Cardiac septum (tissue), 1 donor: ENCODE data around the gene SHC2. TPM values are rescaled to one million over a fixed set of nuclear protein-coding genes. Genes with fewer than 3 reads are reported as not detected.

Source experiments
- DNase-seq: peaks from one replicate; pipeline ENCODE4 v3.0.0-alpha.2; 2020; ENCODE audit warnings: low spot score
- intact Hi-C: fragments of 100-400 bp; cut with DNase I; formaldehyde crosslinking; loops from one replicate; pipeline ENCODE4 v1.14.0; 2022
- total RNA-seq: library from RNA; stranded (reverse); fragmentation: NEBNext Ultra II Directional; extraction: Animal tissue kit (Norgen Biotek cat#: 25700); gene quantifications from one replicate; pipeline ENCODE4 v1.2.1, GENCODE V29; 2021
- donor health status: DM: no; HTN: no; CAD: no.

SHC2 gene
- total RNA-seq, 1 donor from 2014 or later: 16.8 TPM

GRCh38 chr19:369876-370275 lies 91.0 kb downstream of the SHC2 start:
- no peak for DNase-seq
- intact Hi-C loops: no loop called here

GRCh38 chr19:369256-369655 lies 91.6 kb downstream of the SHC2 start:
- intact Hi-C loops: no loop called here

DNA sequence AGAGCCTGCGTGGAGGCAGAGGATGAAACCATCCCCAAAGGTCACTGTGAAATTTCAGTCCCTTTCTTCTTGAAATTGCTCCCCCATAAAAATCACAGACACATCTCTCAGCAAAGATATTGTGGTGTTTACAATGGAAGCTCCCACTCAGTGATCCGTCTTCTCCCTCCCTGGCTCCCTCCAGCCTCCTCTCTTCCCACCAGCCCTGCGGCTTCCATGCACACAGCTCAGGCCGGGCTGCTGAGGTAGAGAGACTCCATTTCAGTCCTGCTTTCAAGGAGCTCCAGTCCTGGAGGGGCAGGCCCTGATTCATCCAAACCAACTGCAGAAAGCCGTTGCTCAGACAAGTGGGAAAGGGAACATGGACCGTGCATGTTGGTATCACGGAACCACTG lies 92.2 kb downstream of the SHC2 start:
- intact Hi-C loops: no loop called here
- no peak for DNase-seq

More at GRCh38 chr19:369256-369655, 91.6 kb downstream of the SHC2 start:
- peak; percentile 47 for DNase-seq

- DNase-seq: no peak
- intact Hi-C loops: no loop called here
These were observed 92.7 kb downstream of the SHC2 start for GRCh38 chr19:367963-368629.

- DNase-seq: no peak
- intact Hi-C loops: no loop called here
These were observed 93.3 kb downstream of the SHC2 start for GRCh38 chr19:367561-367960.

DNA sequence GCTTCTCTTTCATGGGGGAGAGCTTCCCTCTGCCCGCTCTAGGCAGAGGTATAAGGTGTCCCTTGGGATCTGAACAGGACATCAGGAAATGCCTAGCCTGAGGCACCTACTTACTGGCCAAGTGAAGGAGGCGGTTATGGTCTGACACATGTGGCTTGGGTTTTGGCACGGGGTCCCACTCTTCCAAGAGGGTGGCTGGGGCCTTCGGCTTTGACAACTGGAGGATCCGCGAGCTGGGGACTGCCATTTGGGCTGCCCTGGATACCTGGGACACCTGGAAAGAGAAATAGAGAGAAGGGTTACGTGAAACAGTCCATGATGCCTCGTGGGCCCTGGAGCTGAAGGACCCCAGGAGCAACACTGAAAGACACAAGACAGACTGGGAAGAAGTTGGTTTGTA lies 93.9 kb downstream of the SHC2 start:
- DNase-seq: no peak

More for the DNA sequence above, 93.9 kb downstream of the SHC2 start:
- intact Hi-C loops: no loop called here

Other genes with a start within 250 kb of the SHC2 start
- gene PLPP2, start 169.6 kb downstream of the SHC2 start, total RNA-seq: 0.81 TPM
- 21.8 TPM for gene MIER2, start 116.2 kb downstream of the SHC2 start, total RNA-seq
- gene C2CD4C, start 51.9 kb downstream of the SHC2 start, total RNA-seq: 2.7 TPM
- 0.40 TPM for gene MADCAM1, start 35.5 kb upstream of the SHC2 start, total RNA-seq
- 11.2 TPM for gene TPGS1, start 46.5 kb upstream of the SHC2 start, total RNA-seq
- gene CDC34, start 70.7 kb upstream of the SHC2 start, total RNA-seq: 78.2 TPM
- gene GZMM, start 83.0 kb upstream of the SHC2 start, total RNA-seq: 0.43 TPM
- gene BSG, start 111.6 kb upstream of the SHC2 start, total RNA-seq: 1,183 TPM
- 12.0 TPM for gene HCN2, start 128.8 kb upstream of the SHC2 start, total RNA-seq
- 37.3 TPM for gene POLRMT, start 172.5 kb upstream of the SHC2 start, total RNA-seq
- gene FGF22, start 178.8 kb upstream of the SHC2 start, total RNA-seq: not detected
- gene RNF126, start 202.2 kb upstream of the SHC2 start, total RNA-seq: 31.4 TPM
- gene FSTL3, start 215.4 kb upstream of the SHC2 start, total RNA-seq: 136 TPM
- gene PRSS57, start 234.4 kb upstream of the SHC2 start, total RNA-seq: not detected
- gene PALM, start 247.9 kb upstream of the SHC2 start, total RNA-seq: 18.9 TPM